Measurements from ENCODE around the gene USP5.

DNA sequence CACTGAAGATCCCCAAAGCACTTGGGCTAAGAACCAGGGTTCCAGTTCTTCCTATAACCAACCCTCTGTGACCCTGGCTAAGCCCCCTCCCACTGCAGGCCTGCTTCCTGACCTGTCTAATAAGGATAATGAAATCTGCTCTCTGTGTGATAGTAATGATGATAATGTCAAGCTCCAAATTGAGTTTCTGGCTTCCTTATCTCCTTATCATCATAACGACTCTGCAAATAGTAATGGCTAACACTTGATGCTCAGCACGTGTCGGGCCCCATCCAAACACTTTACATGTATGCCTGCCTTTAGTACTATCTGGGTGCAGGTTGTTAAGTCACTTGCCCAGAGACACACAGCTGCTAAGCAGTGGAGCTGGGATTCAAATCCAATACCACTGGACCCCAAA, 35.4 kb upstream of the USP5 start:
- TF ChIP-seq FOS (IDR thresholded peaks at IDR 0.05; ENCODE audit: borderline replicate concordance, insufficient read depth, low read length): no peak
- TF ChIP-seq, protein P1, sequence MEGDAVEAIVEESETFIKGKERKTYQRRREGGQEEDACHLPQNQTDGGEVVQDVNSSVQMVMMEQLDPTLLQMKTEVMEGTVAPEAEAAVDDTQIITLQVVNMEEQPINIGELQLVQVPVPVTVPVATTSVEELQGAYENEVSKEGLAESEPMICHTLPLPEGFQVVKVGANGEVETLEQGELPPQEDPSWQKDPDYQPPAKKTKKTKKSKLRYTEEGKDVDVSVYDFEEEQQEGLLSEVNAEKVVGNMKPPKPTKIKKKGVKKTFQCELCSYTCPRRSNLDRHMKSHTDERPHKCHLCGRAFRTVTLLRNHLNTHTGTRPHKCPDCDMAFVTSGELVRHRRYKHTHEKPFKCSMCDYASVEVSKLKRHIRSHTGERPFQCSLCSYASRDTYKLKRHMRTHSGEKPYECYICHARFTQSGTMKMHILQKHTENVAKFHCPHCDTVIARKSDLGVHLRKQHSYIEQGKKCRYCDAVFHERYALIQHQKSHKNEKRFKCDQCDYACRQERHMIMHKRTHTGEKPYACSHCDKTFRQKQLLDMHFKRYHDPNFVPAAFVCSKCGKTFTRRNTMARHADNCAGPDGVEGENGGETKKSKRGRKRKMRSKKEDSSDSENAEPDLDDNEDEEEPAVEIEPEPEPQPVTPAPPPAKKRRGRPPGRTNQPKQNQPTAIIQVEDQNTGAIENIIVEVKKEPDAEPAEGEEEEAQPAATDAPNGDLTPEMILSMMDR (IDR thresholded peaks at IDR 0.05; ENCODE audit: extremely low read depth in 1 of 2, insufficient read depth in 1 of 2, low read depth in 1 of 2, low read length in 2 of 2): no peak
- no peak for TF ChIP-seq MYC (IDR thresholded peaks at IDR 0.05; ENCODE audit: low read depth, low read length)
- no peak for TF ChIP-seq POLR2A (IDR thresholded peaks at IDR 0.05; ENCODE audit: low read depth, low read length)
- TF ChIP-seq EZH2 (IDR thresholded peaks at IDR 0.05; ENCODE audit: borderline replicate concordance, low read depth, low read length, severe bottlenecking): no peak
- TF ChIP-seq, protein P2, sequence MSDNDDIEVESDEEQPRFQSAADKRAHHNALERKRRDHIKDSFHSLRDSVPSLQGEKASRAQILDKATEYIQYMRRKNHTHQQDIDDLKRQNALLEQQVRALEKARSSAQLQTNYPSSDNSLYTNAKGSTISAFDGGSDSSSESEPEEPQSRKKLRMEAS (IDR thresholded peaks at IDR 0.05; ENCODE audit: insufficient read depth, insufficient read length): no peak
- TF ChIP-seq POLR2AphosphoS5 (IDR thresholded peaks at IDR 0.05; ENCODE audit: insufficient read depth, low read depth, low read length): no peak
